IPS-18c (cell line): ENCODE results near the gene DLX1.
A peak's percentile ranks its signal among the peaks of the same experiment; 100 is the strongest.
"Not testable (repeated sequence)": the region's sequence is repeated elsewhere in the genome, so short reads cannot be mapped to it uniquely, and the experiment has no call there.

Source experiments
- H3K4me3 ChIP-seq: 2 replicates; pipeline ENCODE4 v1.7.0; 2013; ENCODE audit warnings: low read depth, mild to moderate bottlenecking, low read length, moderate library complexity; ENCODE audit not compliant: insufficient read depth
- H3K9me3 ChIP-seq: one replicate; pipeline ENCODE4 v1.6.1; 2013; ENCODE audit warnings: mild to moderate bottlenecking, low read length, moderate library complexity; ENCODE audit not compliant: control insufficient read depth, insufficient read depth

DLX1 gene

DNA sequence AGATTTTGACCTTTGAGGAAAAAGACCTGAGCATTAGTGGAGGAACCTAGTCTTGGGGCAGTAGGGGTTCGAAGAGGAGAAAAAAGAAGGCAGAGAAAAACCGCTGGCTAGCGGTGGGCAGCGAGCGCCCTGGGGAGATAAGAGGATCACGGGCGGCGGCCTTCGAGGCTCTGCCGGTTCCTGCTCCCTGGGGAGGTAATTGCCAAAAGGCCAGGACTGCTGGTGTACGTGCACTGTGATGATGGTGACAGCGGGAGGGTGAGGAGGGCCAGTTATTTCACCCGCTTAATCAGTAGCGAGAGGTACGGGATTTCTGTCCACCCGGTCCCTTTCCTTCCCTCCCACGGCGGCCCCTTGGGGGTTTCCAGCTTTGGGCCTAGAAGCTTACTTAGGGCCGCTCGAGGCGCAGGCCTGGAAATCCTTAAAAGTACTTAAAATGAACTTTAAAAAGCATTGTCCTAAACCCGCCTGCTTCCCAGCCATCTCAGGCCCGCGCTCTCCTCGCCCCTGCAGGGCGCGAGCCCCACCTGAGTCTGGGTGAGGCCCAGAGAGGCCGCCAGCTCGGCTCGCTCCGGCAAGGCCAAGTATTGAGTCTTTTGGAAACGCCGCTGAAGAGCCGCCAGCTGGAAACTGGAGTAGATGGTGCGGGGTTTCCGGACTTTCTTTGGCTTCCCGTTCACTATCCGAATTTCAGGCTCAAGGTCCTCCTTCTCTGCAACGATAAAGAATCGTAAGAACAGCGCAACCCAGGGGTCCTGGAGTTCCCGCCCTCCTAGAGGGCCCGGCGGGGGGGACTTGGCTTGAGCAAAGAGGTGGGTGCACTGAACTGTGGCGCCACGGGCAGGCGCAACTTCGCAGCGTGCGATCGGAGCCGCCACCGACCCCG is 15.9 kb downstream of the DLX1 start:
- H3K9me3 ChIP-seq: no peaks in the 10 kb centered on the region
- H3K4me3 ChIP-seq: peak overlapping the region; percentile 56; the same call in 1 of the 2 replicates

DNA sequence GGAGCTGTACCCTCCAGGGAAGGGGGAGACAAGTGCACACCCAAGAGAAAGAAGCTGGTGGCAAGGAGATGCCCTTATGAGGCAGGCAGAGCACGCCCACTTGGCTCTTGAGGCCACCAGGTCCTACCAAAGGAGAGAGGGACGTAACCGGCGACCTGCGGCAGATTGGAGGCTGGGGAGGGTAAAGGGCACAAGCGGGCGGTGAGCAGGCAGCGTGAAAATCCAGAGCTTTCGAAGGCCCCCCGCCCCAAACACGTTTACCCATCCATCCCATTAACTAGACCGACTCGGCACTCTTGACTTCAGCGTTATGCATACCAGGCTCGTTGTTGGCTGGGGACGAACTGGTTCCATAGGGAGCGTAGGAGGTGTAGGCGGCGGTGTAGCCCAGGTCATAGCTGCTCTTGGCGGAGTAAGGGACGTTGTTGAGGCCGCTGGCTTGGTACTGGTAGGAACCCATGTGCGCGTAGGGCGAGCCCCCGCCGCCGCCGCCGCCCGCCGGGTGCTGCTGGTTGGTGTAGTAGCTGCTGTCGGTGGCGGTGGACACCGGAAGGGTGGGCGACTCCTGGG is 16.6 kb downstream of the DLX1 start:
- peak overlapping the region; percentile 56 for H3K4me3 ChIP-seq

DNA sequence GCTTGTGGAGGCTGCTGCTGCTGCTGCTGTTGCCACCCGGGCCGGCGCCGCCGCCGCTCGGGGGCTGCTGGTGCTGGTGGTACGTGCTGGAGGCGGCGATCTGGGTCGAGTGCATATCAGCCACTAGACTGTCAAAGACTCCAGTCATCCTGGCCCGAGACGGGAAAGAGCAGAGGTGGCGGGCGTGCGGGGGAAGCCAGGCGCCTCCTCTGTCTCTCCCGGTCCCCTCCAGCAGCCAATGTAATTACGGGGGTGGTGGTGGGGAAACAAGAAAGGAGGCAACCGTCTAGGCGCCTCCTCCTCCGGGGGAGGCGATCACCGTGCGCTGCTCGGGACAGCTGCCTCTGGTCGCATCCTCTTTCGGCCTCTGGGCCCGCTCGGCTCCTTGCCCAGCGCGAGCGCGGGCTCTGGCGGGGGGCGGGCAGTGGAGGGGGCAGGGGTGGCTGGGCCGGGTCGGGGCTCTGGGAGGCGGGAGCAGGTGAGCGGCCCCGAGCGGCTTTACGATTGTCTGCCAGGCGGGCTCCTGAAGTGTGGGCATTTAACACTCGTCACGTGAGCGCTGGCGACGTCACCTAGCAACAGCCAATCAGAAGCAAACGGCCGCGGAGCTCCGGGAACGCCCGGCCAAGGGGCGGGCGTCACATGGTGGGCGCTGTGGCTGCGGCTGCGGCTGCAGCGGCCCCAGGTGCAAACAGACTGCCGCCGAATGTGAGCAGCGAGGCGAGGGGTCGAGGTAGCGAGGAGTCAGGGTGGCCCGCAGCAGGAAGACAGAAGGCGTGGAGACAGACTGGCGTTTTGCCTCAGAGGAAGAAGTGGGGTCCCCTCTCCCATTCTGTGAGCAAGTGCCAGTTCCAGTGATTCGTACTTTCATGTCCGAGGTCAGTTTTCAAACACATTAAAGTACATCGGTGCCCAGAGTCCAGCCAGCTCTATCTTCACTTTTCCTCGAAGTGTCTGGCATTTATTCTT is 17.4 kb downstream of the DLX1 start, which contains the start of gene DLX2:
TSS of gene DLX2 (minus strand) at position 510 of the 969 bp plus-strand sequence. CDS start at position 148, 362 bp downstream.
- peak within 1 kb of the TSS; percentile 56 for H3K4me3 ChIP-seq
- no peaks in the 10 kb centered on the region for H3K9me3 ChIP-seq

More for the DNA sequence above, 16.6 kb downstream of the DLX1 start:
- no peaks in the 10 kb centered on the region for H3K9me3 ChIP-seq

DNA sequence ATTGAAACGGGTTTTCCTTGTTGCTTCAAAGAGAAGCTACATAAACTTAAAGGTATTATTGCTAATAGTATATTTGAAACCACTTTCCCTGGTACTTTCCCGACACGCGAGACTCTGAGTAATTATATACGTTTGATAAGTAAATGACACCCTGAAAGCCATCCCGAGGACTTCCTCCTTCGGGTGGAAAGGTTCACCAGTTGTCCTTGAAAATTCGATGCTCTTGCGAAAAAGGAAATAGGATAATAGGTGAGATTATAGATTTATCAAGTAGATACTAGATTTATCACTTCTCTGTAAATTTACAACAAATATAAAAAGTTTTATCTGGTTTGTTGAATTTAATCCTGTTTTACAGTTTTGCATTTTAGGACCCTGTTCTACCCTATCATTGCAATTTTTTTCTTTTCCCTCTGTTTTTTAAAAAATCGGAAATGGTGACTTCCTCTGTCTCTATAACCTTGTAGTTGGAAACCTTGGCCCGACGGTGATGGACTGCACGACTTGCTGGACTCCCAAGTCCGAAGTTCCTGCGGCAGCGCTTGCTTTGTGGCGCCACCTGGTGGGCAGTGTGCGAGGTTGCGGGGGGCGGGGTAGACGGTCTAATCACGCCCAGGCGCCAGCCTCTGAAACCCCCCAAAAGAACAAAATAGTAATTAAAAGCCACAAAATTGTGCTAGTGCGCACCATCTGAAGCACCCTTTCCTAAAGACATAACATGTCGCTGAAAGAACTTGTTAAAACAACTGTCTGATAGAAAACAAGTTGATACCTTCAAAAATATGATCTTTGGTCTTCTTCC is 18.4 kb downstream of the DLX1 start:
- Histone ChIP-seq H3K9me3 (no peaks in the 10 kb centered on the region), H3K4me3 (0 out of 2 replicates have a peak overlapping the region, but pooled peaks have one; percentile 56)

DNA sequence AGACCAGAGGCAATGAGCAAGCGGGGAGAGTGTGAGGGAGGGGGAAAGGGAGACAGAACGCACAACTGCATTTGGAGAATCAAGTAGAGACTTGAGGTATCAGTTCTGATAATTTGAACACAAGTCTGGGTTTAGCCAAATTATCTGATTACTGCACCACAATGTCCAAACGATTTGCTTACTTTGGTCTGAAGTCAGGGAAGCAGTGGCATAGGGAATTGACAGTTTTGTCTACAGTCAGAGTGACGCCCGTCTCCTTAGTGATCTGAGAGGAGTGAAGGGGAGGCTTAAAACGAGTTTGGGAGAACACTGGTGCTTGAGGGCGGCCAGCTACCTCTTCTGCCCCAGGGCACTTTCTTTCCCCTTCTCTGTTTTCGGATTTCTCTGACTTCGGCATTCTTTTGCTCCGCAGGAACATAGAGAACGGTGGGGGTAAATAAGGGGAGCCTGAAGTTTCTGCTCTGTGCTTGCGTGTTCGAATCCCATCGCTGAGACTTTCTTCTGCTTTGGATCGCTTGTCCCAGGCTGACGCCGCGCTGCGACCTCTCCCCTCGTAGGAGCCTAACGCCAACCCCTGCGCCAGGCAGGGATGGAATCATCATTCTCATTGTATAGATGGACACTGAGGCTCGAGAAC is 20.3 kb downstream of the DLX1 start:
- peak overlapping the region; percentile 30; the same call in 1 of the 2 replicates for H3K4me3 ChIP-seq
- peaks cover 2% of the 10 kb centered on the region for H3K9me3 ChIP-seq

- H3K4me3 ChIP-seq: peak overlapping the region; percentile 30
- peaks cover 2% of the 10 kb centered on the region for H3K9me3 ChIP-seq
These were observed 21.0 kb downstream of the DLX1 start for GRCh38 chr2:172106108-172106961.

GRCh38 chr2:172107690-172108586 is 22.6 kb downstream of the DLX1 start:
- Histone ChIP-seq H3K9me3 (peaks cover 2% of the 10 kb centered on the region), H3K4me3 (no peak overlapping the region)

DNA sequence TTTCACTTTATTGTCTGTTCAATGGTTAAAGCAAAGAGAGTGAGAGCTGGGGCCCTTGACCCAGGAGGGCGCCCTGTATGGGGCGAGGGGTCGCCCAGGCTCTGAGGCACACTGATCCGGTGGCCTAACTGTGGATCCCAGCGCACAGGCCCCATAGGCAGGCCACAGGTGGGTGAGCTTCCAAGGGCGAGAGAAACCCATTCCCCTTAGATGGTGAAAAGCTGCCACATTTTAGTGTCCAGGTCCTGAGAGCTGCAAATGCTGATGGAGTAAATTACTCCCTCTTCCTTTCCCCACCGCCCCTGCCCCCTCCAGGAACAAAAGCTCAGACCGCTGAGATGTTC is 23.3 kb downstream of the DLX1 start:
- peaks cover 2% of the 10 kb centered on the region for H3K9me3 ChIP-seq
- H3K4me3 ChIP-seq: no peak overlapping the region

GRCh38 chr2:172109256-172109987 is 24.1 kb downstream of the DLX1 start:
- peaks cover 2% of the 10 kb centered on the region for H3K9me3 ChIP-seq
- peak overlapping the region; percentile 36 for H3K4me3 ChIP-seq

DNA sequence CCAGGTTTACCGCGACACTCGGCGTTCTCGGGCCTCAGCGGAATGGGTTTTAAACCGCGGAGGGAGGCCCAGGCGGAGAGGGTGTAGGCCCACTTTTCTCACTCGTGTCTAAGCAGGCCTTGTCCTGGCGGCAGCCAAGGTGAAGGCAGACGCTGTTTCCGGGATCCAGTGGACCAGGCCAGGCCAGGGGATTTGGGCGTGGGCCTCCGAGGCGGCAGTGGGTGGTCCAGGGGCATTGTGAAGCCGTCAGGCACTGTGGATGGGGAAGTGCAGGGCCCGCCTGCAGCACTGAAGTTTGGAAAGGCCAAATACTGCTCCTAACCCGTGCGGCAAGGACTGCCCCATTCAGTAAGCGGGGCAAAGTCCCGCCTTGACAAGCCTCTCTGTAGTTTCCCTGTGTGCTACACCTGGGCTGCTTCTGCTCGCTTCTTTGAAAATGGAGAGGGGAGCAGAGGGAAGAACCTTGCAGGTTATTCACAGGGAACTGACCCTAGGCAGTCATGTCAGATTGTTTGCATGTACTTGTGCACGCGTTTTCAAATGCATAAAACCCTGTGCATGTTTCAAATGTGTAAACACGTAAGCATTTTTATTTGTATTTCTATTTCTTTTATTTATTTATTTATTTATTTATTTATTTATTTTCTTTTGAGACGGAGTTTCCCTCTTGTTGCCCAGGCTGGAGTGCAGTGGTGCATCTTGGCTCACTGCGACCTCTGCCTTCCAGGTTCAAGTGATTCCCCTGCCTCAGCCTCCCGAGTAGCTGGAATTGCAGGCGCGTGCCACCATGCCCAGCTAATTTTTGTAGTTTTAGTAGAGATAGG is 24.9 kb downstream of the DLX1 start:
- Histone ChIP-seq H3K4me3 (peak overlapping the region; percentile 36), H3K9me3 (peaks cover 2% of the 10 kb centered on the region)

DNA sequence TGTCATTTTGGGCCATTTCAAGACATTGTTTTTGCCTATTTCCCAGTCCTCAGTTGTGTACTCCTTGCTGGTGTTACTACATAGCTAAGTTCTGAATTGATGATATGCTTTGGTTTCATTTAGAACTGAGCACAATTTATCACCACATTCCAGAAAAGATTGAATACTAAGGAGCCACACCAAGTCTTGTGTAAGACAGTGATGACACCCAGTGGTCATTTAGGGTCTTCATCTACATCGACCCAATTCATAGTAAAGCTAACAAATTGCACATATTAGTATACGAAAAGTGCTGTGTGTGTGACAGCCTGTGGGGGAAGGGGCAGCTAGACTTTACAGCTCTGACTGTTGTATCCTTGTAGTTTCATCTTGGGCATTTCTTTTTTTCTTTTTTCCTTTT is 28.3 kb downstream of the DLX1 start:
- peaks cover 2% of the 10 kb centered on the region for H3K9me3 ChIP-seq
- H3K4me3 ChIP-seq: no peak overlapping the region

- H3K9me3 ChIP-seq, H3K4me3 ChIP-seq: not testable (repeated sequence)
These were observed 28.9 kb downstream of the DLX1 start for GRCh38 chr2:172114176-172114575.

- H3K4me3 ChIP-seq: no peak overlapping the region
- H3K9me3 ChIP-seq: peaks cover 2% of the 10 kb centered on the region
These were observed 29.3 kb downstream of the DLX1 start for GRCh38 chr2:172114579-172114978.
